ENCODE results near the gene RHOBTB3.
A peak's percentile ranks its signal among the peaks of the same experiment; 100 is the strongest.

RHOBTB3 gene

GRCh38 chr5:95818181-95819147 is 87.3 kb downstream of the RHOBTB3 start:
- Histone ChIP-seq H3K36me3 (ENCODE audit: control insufficient read depth, insufficient read depth, low read length) (no peaks in the 10 kb centered on the region), H3K9me3 (ENCODE audit: control insufficient read depth, low read length) (no peaks in the 10 kb centered on the region), H3K4me3 (ENCODE audit: insufficient read depth, low read depth, low read length) (no peak overlapping the region), H3K27ac (ENCODE audit: insufficient read depth, low read depth, low read length, poor library complexity, severe bottlenecking) (no peak overlapping the region), H3K4me1 (ENCODE audit: control insufficient read depth, insufficient read depth, low read length) (peaks cover 12% of the 10 kb centered on the region), H3K27me3 (ENCODE audit: control insufficient read depth, insufficient read depth, low read length, poor library complexity, severe bottlenecking) (no peaks in the 10 kb centered on the region)
- 82% methylated on average over 14 of the region's 14 CpGs for WGBS, 2 experiments

DNA sequence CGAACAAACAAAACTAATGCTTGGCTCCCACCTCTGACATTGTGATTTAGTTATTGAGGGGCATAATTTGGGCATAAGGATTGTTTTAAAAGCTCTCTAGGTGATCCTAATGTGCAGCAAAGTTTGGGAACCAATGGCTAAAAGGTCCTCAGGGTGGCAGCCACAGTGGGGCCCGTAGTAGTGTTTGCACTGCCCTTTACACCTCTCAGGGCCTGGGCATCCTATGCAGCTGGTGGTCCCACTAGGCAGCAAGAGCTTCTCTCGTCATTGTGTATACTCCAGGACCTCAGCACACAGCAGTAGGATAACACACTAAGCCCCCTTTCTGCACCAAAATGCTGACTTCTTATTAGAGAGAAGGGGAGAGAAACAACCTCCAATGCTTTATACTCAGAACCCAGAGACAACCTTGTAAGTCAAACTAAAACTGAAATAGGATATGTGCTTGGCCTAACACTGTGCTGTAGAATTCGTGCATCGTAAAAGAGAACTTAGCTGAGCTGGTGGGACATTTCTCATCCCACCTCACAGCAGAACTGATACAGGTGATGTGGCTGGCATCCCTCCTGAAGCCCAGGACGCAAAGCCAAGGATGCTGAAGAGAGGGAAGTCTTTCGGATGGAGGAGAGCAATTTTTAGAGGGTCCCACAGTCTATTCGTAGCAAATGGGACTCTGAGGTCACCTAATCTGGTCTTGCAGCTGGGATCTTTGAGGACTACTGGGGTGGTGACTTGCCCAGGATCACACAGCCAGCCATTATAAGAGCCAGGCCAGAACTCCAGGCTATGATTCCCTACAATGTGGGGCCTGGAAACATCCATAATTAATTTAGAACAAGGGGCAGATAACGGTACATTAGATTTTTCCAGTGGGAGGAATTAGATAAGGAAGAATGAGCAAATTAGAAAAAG is 90.2 kb downstream of the RHOBTB3 start:
- peak overlapping the region; percentile 65 for H3K4me3 ChIP-seq (ENCODE audit: insufficient read depth, low read depth, low read length)
- peaks cover 12% of the 10 kb centered on the region for H3K4me1 ChIP-seq (ENCODE audit: control insufficient read depth, insufficient read depth, low read length)
- H3K27me3 ChIP-seq (ENCODE audit: control insufficient read depth, insufficient read depth, low read length, poor library complexity, severe bottlenecking): no peaks in the 10 kb centered on the region
- WGBS, 2 experiments: 81 to 87% methylated on average over 8 to 9 of the region's 9 CpGs
- no peak overlapping the region for H3K27ac ChIP-seq (ENCODE audit: insufficient read depth, low read depth, low read length, poor library complexity, severe bottlenecking)
- H3K9me3 ChIP-seq (ENCODE audit: control insufficient read depth, low read length): no peaks in the 10 kb centered on the region
- no peaks in the 10 kb centered on the region for H3K36me3 ChIP-seq (ENCODE audit: control insufficient read depth, insufficient read depth, low read length)

- peaks cover 12% of the 10 kb centered on the region for H3K4me1 ChIP-seq (ENCODE audit: control insufficient read depth, insufficient read depth, low read length)
- peak overlapping the region; percentile 74 for H3K27ac ChIP-seq (ENCODE audit: insufficient read depth, low read depth, low read length, poor library complexity, severe bottlenecking)
- 1% methylated on average over 19 of the region's 19 CpGs for WGBS, 2 experiments
- no peaks in the 10 kb centered on the region for H3K36me3 ChIP-seq (ENCODE audit: control insufficient read depth, insufficient read depth, low read length)
- H3K27me3 ChIP-seq (ENCODE audit: control insufficient read depth, insufficient read depth, low read length, poor library complexity, severe bottlenecking): no peaks in the 10 kb centered on the region
- peak overlapping the region; percentile 65 for H3K4me3 ChIP-seq (ENCODE audit: insufficient read depth, low read depth, low read length)
- H3K9me3 ChIP-seq (ENCODE audit: control insufficient read depth, low read length): no peaks in the 10 kb centered on the region
Observed at GRCh38 chr5:95822043-95822541, 91.0 kb downstream of the RHOBTB3 start.

GRCh38 chr5:95822542-95823181 is 91.5 kb downstream of the RHOBTB3 start, which contains the start of gene GLRX:
GLRX (minus strand) TSS chr5:95822726; CDS start chr5:95822662, 64 bp downstream.
- no peaks in the 10 kb centered on the region for H3K9me3 ChIP-seq (ENCODE audit: control insufficient read depth, low read length)
- no peaks in the 10 kb centered on the region for H3K36me3 ChIP-seq (ENCODE audit: control insufficient read depth, insufficient read depth, low read length)
- no peaks in the 10 kb centered on the region for H3K27me3 ChIP-seq (ENCODE audit: control insufficient read depth, insufficient read depth, low read length, poor library complexity, severe bottlenecking)
- H3K4me3 ChIP-seq (ENCODE audit: insufficient read depth, low read depth, low read length): peak within 1 kb of the TSS; percentile 65
- H3K4me1 ChIP-seq (ENCODE audit: control insufficient read depth, insufficient read depth, low read length): peaks cover 7% of the 10 kb centered on the region
- H3K27ac ChIP-seq (ENCODE audit: insufficient read depth, low read depth, low read length, poor library complexity, severe bottlenecking): peak within 1 kb of the TSS; percentile 74
- 0 to 2% methylated on average over 8 of the region's 8 CpGs for whole genome bisulfite sequencing, 2 experiments

- Histone ChIP-seq H3K27ac (ENCODE audit: insufficient read depth, low read depth, low read length, poor library complexity, severe bottlenecking) (no peak overlapping the region), H3K9me3 (ENCODE audit: control insufficient read depth, low read length) (no peaks in the 10 kb centered on the region), H3K36me3 (ENCODE audit: control insufficient read depth, insufficient read depth, low read length) (no peaks in the 10 kb centered on the region), H3K27me3 (ENCODE audit: control insufficient read depth, insufficient read depth, low read length, poor library complexity, severe bottlenecking) (no peaks in the 10 kb centered on the region), H3K4me3 (ENCODE audit: insufficient read depth, low read depth, low read length) (no peak overlapping the region), H3K4me1 (ENCODE audit: control insufficient read depth, insufficient read depth, low read length) (peaks cover 4% of the 10 kb centered on the region)
- WGBS, 2 experiments: 41 to 45% methylated on average over 7 of the region's 7 CpGs
Observed at GRCh38 chr5:95823218-95823737, 92.1 kb downstream of the RHOBTB3 start.

DNA sequence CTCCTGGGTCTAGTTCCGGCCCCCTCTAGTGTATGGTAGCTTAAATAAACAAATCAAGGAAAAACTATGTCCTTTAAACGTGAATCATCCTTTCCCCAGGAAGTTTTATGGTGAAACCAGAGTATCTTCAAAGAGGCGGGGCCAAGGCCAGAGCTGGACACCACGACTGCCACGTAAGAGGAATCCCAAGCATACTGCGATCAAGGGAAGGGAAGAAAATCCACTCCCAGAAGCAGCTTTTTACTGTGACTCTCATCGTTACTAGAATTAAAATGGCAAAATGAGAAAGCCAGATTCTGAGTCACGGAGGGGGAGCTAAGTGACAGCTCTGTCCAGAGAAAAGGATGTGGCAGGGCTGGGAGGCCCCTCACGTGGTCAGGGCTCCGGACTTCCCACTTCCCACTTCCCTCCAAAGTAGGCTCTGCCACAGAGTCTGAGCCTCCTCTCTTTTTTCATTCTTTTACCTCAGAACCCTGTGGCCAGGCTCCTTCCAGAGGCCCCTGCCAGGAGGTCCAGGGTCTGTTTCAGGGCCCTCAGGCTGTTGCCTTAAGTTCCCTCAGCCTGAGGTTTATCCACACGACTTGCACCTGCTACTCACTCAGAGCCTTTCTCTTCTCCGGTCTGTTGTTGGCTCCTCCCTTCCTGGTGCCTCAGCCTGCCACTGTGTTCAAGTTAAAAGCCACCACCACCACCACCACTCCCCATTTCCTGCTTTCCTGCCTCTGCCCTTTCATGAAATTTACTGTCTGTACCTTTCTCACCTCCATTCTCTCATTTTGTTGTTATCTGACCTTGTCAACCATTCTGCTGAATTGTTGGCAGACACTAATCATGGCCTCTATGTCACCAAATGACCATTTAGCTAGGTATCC is 92.8 kb downstream of the RHOBTB3 start:
- Histone ChIP-seq H3K4me1 (ENCODE audit: control insufficient read depth, insufficient read depth, low read length) (peaks cover 4% of the 10 kb centered on the region), H3K36me3 (ENCODE audit: control insufficient read depth, insufficient read depth, low read length) (no peaks in the 10 kb centered on the region), H3K4me3 (ENCODE audit: insufficient read depth, low read depth, low read length) (no peak overlapping the region), H3K27me3 (ENCODE audit: control insufficient read depth, insufficient read depth, low read length, poor library complexity, severe bottlenecking) (no peaks in the 10 kb centered on the region), H3K27ac (ENCODE audit: insufficient read depth, low read depth, low read length, poor library complexity, severe bottlenecking) (no peak overlapping the region), H3K9me3 (ENCODE audit: control insufficient read depth, low read length) (no peaks in the 10 kb centered on the region)
- 46 to 47% methylated on average over 11 to 12 of the region's 12 CpGs for WGBS, 2 experiments

DNA sequence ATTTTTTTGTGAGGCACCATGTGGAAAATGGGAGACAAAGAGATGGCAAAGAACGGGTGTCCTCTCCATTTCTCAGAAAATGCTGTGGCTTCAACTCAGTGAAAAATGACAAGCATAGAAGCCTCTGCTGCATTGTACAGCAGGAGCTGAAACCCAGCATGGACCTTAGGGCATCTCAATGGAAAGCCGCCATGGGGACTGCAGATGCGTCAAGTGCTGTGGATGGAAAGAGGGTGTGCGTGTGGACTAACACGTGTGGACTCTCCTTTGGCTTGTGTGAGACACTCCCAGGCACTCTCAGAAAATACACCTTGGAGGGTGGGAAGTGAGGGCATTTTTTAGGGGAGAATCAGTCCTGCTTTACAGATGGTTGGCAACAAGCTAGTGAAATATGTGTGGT is 93.6 kb downstream of the RHOBTB3 start:
- no peak overlapping the region for H3K27ac ChIP-seq (ENCODE audit: insufficient read depth, low read depth, low read length, poor library complexity, severe bottlenecking)
- H3K27me3 ChIP-seq (ENCODE audit: control insufficient read depth, insufficient read depth, low read length, poor library complexity, severe bottlenecking): no peaks in the 10 kb centered on the region
- 91 to 95% methylated on average over 5 of the region's 5 CpGs for WGBS, 2 experiments
- H3K9me3 ChIP-seq (ENCODE audit: control insufficient read depth, low read length): no peaks in the 10 kb centered on the region
- H3K4me3 ChIP-seq (ENCODE audit: insufficient read depth, low read depth, low read length): no peak overlapping the region
- H3K4me1 ChIP-seq (ENCODE audit: control insufficient read depth, insufficient read depth, low read length): peaks cover 4% of the 10 kb centered on the region
- H3K36me3 ChIP-seq (ENCODE audit: control insufficient read depth, insufficient read depth, low read length): no peaks in the 10 kb centered on the region

DNA sequence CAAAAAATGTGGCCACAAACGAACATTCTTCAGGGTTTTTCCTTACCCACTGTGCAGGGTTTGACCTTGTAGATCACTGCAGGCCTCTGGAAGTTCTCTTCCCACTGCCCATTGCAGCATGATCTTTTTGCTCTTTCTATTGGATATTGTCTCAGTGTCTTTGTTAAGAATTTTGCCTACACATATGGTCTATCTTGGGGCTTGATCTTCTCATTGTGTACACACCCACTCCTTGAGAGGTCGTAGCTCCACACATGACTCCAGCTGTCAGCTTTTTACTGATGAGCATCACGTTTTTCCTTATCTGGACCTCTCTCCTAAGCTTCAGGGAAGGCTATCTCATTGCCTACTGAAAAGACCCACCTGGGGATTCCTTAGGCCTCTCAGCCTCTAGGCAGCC is 94.4 kb downstream of the RHOBTB3 start:
- no peaks in the 10 kb centered on the region for H3K9me3 ChIP-seq (ENCODE audit: control insufficient read depth, low read length)
- no peak overlapping the region for H3K27ac ChIP-seq (ENCODE audit: insufficient read depth, low read depth, low read length, poor library complexity, severe bottlenecking)
- H3K36me3 ChIP-seq (ENCODE audit: control insufficient read depth, insufficient read depth, low read length): no peaks in the 10 kb centered on the region
- 73 to 75% methylated on average over 3 of the region's 3 CpGs for WGBS, 2 experiments
- H3K27me3 ChIP-seq (ENCODE audit: control insufficient read depth, insufficient read depth, low read length, poor library complexity, severe bottlenecking): no peaks in the 10 kb centered on the region
- H3K4me1 ChIP-seq (ENCODE audit: control insufficient read depth, insufficient read depth, low read length): peaks cover 4% of the 10 kb centered on the region
- H3K4me3 ChIP-seq (ENCODE audit: insufficient read depth, low read depth, low read length): no peak overlapping the region

Data from ectodermal cell (in vitro differentiated cells).